MCF 10A (cell line): ENCODE measurements around the gene DGKI. TPM values are rescaled to one million over a fixed set of nuclear protein-coding genes. Genes with fewer than 3 reads are reported as not detected.

Source experiments
- BruUV-seq: library from RNA; stranded (reverse); fragments of 400-500 nt; replicated peaks from 2 replicates; lab custom pipeline; 2021; lab: Mats Ljungman, UMichigan
- CTCF ChIA-PET: fragments of 300-600 bp; sonication (Branson Sonifier 250); formaldehyde crosslinking; extraction: SDS; loops from one replicate; lab custom pipeline; 2021; ENCODE audit warnings: antibody characterized with exemption, inconsistent platforms; lab: Yijun Ruan, JAX
- POLR2A ChIA-PET: fragments of 300-600, 350-650 bp; sonication (Branson Sonifier 250); formaldehyde crosslinking; extraction: SDS; loops from one replicate; lab custom pipeline; 2020; ENCODE audit warnings: antibody characterized with exemption, inconsistent platforms; lab: Yijun Ruan, JAX
- DNase-seq: peaks from one replicate; pipeline ENCODE4 v3.0.0-alpha.2; 2018; ENCODE audit not compliant: unreplicated experiment
- H3K27ac Mint-ChIP-seq: one replicate; pipeline ENCODE4 v1.8.0; 2022; ENCODE audit warnings: mild to moderate bottlenecking, low read depth, mixed read lengths; ENCODE audit not compliant: unreplicated experiment
- H3K27me3 Mint-ChIP-seq: one replicate; pipeline ENCODE4 v1.8.0; 2022; ENCODE audit warnings: mixed read lengths; ENCODE audit not compliant: insufficient read depth, unreplicated experiment
- H3K36me3 Mint-ChIP-seq: one replicate; pipeline ENCODE4 v1.8.0; 2022; ENCODE audit warnings: mild to moderate bottlenecking, moderate library complexity, mixed read lengths; ENCODE audit not compliant: insufficient read depth, unreplicated experiment
- H3K4me1 Mint-ChIP-seq: one replicate; pipeline ENCODE4 v1.8.0; 2022; ENCODE audit warnings: mixed read lengths; ENCODE audit not compliant: insufficient read depth, unreplicated experiment
- H3K4me3 Mint-ChIP-seq: one replicate; pipeline ENCODE4 v1.8.0; 2022; ENCODE audit warnings: mild to moderate bottlenecking, moderate library complexity, mixed read lengths; ENCODE audit not compliant: unreplicated experiment
- H3K9me3 Mint-ChIP-seq: one replicate; pipeline ENCODE4 v1.8.0; 2022; ENCODE audit warnings: mixed read lengths; ENCODE audit not compliant: unreplicated experiment
- intact Hi-C: fragments of 100-400 bp; cut with micrococcal nuclease; formaldehyde crosslinking; loops from 2 replicates; pipeline ENCODE4 v1.14.1; 2022
- total RNA-seq: library from RNA; stranded (reverse); gene quantifications from 2 replicates; pipeline ENCODE4 v1.2.3, GENCODE V29; 2022
- TF ChIP-seq, protein P1 (sequence below): fragments of 200-600 bp; IDR thresholded peaks from one replicate; pipeline ENCODE4 v1.8.0; 2022; ENCODE audit warnings: antibody characterized with exemption, mild to moderate bottlenecking; ENCODE audit not compliant: unreplicated experiment

The DGKI gene
- total RNA-seq, 1 experiment from 2014 or later, result 1.4 TPM

DNA sequence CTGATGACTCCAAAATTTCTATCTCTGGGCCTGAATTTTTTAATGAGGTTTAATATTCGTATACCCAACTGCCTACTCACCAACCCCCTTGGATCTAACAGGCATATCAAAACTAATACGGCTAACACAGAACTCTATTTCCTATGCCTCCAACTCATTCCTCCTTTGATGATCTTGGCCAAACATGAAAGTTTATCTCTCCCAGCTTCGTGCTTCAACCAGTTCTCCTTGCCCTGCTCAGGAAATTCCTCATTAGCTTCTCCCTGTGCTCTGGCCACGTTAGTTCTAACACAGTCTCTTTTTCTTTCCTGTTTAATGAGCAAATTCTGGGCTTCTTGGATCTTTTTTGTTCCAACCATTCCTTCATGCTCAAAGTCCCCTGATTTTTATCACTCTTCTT is 364.3 kb downstream of the DGKI start:
- no peak for DNase-seq
- ChIA-PET POLR2A (no interaction called here), CTCF (no interaction called here)
- Mint-ChIP-seq H3K27me3 (peaks cover 32% of the 10 kb centered on the region), H3K4me1 (no peaks in the 10 kb centered on the region), H3K36me3 (peaks cover 5% of the 10 kb centered on the region), H3K27ac (no peak overlapping the region), H3K4me3 (no peak overlapping the region), H3K9me3 (no peaks in the 10 kb centered on the region)
- BruUV-seq, result no TSS peak
- intact Hi-C loops, result no loop called here
- TF ChIP-seq, protein P1, sequence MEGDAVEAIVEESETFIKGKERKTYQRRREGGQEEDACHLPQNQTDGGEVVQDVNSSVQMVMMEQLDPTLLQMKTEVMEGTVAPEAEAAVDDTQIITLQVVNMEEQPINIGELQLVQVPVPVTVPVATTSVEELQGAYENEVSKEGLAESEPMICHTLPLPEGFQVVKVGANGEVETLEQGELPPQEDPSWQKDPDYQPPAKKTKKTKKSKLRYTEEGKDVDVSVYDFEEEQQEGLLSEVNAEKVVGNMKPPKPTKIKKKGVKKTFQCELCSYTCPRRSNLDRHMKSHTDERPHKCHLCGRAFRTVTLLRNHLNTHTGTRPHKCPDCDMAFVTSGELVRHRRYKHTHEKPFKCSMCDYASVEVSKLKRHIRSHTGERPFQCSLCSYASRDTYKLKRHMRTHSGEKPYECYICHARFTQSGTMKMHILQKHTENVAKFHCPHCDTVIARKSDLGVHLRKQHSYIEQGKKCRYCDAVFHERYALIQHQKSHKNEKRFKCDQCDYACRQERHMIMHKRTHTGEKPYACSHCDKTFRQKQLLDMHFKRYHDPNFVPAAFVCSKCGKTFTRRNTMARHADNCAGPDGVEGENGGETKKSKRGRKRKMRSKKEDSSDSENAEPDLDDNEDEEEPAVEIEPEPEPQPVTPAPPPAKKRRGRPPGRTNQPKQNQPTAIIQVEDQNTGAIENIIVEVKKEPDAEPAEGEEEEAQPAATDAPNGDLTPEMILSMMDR, result no peak

DNA sequence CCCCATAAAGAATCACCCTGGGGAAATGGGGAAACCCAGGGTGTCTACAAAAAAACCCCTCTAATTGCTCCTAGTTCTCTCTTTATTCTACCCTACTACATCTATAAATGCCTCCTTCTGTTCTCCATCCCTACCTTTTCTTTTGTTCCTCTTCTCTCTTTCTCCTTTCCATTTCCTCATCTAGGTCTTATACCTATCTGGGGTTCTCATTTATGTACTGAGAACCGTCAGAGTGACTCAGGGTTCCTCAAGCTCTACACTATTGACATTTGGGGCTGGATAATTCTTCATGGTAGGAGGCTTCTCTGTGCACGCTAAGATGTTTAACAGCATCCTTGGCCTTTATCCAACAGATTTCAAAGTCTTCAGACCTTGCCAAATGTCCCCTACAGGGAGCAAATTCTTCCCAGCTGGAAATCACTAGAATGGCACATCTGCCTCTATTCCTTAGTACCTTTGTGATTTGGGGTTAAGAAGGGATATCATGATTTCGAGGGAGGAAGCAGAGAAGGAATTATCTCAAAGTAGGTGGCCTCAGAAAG is 365.9 kb downstream of the DGKI start:
- DNase-seq, result no peak
- H3K4me3 Mint-ChIP-seq, result no peak overlapping the region
- intact Hi-C loops, result no loop called here
- peaks cover 4% of the 10 kb centered on the region for H3K4me1 Mint-ChIP-seq
- H3K36me3 Mint-ChIP-seq, result peaks cover 5% of the 10 kb centered on the region
- ChIA-PET POLR2A (no interaction called here), CTCF (no interaction called here)
- BruUV-seq, result no TSS peak
- TF ChIP-seq, protein P1, result no peak
- H3K27ac Mint-ChIP-seq, result no peak overlapping the region
- H3K9me3 Mint-ChIP-seq, result no peaks in the 10 kb centered on the region
- H3K27me3 Mint-ChIP-seq, result peaks cover 32% of the 10 kb centered on the region

DNA sequence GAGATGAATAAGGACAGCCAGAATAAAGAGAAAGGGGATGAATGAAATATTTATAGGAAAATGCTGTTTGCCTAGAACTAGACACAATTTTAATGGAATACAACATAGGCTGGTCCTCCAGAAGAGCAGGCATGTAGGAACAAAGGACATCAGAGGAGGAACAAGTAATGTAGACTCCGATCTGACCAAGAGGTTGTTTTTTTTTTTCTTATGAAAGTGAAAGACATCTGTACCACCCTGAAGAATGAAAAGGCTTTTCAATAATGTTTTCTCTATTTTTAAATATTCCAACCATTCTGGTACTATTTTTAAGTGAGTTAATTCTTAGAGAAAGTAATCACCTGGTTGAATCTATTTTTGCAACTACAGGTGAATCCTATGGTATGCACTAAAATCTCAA is 366.4 kb downstream of the DGKI start:
- intact Hi-C loops, result no loop called here
- Mint-ChIP-seq H3K4me3 (no peak overlapping the region), H3K4me1 (peaks cover 5% of the 10 kb centered on the region), H3K27ac (no peak overlapping the region), H3K9me3 (no peaks in the 10 kb centered on the region), H3K36me3 (peaks cover 5% of the 10 kb centered on the region), H3K27me3 (peaks cover 32% of the 10 kb centered on the region)
- no TSS peak for BruUV-seq
- DNase-seq, result no peak
- ChIA-PET POLR2A (no interaction called here), CTCF (no interaction called here)
- TF ChIP-seq, protein P1, result no peak

DNA sequence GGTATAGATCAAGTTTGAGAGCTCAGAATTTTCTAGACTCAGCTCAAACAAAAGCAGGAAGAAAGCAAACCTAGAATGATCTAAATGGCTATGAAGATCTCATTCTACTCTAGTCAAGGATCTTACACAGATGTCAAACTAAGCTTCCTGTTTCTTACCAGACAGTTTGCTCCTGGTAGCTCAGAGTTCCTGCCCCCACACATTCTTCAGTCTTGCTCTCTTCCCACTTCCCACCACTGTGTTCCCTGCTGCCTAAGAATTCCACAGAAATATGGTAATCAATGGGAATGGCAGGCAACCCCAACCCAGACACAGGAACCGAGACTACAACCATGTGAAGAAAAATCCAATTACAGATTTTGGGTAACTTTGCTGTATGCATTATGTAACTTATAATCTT is 369.8 kb downstream of the DGKI start:
- Mint-ChIP-seq H3K36me3 (peaks cover under 1% of the 10 kb centered on the region), H3K9me3 (no peaks in the 10 kb centered on the region), H3K27me3 (peaks cover 21% of the 10 kb centered on the region), H3K27ac (no peak overlapping the region), H3K4me3 (no peak overlapping the region), H3K4me1 (peaks cover 5% of the 10 kb centered on the region)
- intact Hi-C loops, result no loop called here
- ChIA-PET CTCF (interaction anchor here (0.6 to 1.5 kb wide), 3 partner anchors 22 to 312 kb away, joined by 3 to 4 read pairs (median 4); no protein-coding TSS in a partner anchor), POLR2A (no interaction called here)
- BruUV-seq, result no TSS peak
- DNase-seq, result no peak
- TF ChIP-seq, protein P1, result no peak
